ENCODE results near the gene HEATR3.

- TF ChIP-seq ELF4 (IDR thresholded peaks at IDR 0.05) (no peak), FOXM1 (IDR thresholded peaks at IDR 0.05; ENCODE audit: borderline replicate concordance) (no peak), FOXA1 (IDR thresholded peaks at IDR 0.05) (no peak), BHLHE40 (IDR thresholded peaks at IDR 0.05; ENCODE audit: borderline replicate concordance) (no peak)
Measured at GRCh38 chr16:50050802-50051201, 15.0 kb upstream of the HEATR3 start.

All from HEK293T (cell line).